Measurements from ENCODE around the gene ANO1. TPM values are rescaled to one million over a fixed set of nuclear protein-coding genes. Genes with fewer than 3 reads are reported as not detected.

The ANO1 gene
- total RNA-seq, 2 donors from 2014 or later = 7.3 to 23.1 TPM

GRCh38 chr11:70205049-70205725 is 127.1 kb downstream of the ANO1 start:
- DNase-seq = no peak
- Histone ChIP-seq H3K4me1 (peaks cover 26% of the 10 kb centered on the region), H3K27ac (no peak overlapping the region), H3K4me3 (no peak overlapping the region), H3K27me3 (no peaks in the 10 kb centered on the region), H3K36me3 (replicated peaks in 1 of 2; ENCODE audit: insufficient read depth in 1 of 2, low read depth in 2 of 2) (peaks cover 3 to 4% of the 10 kb centered on the region in 2 donors), H3K9me3 (no peaks in the 10 kb centered on the region)
- intact Hi-C loops (cut with DNase I) = no loop called here
- 84 to 88% methylated on average over 12 of the region's 12 CpGs for WGBS, 2 donors
- TF ChIP-seq POLR2A (IDR thresholded peaks at IDR 0.05) (no peak), CTCF (IDR thresholded peaks at IDR 0.05) (no peak)
- ATAC-seq = no peak

- 70 to 89% methylated on average over 7 of the region's 7 CpGs for WGBS, 2 donors
- ATAC-seq = no peak
- no peak for TF ChIP-seq CTCF (IDR thresholded peaks at IDR 0.05)
- Histone ChIP-seq H3K9me3 (no peaks in the 10 kb centered on the region), H3K27ac (no peak overlapping the region), H3K36me3 (replicated peaks in 1 of 2; ENCODE audit: insufficient read depth in 1 of 2, low read depth in 2 of 2) (peaks cover 3 to 4% of the 10 kb centered on the region in 2 donors), H3K4me1 (peaks cover 26% of the 10 kb centered on the region), H3K27me3 (no peaks in the 10 kb centered on the region), H3K4me3 (no peak overlapping the region)
- intact Hi-C loops (cut with DNase I) = no loop called here
- no peak for DNase-seq
Measured at GRCh38 chr11:70205766-70206165, 127.6 kb downstream of the ANO1 start.

- Histone ChIP-seq H3K27ac (no peak overlapping the region), H3K9me3 (no peaks in the 10 kb centered on the region), H3K36me3 (replicated peaks in 1 of 2; ENCODE audit: insufficient read depth in 1 of 2, low read depth in 2 of 2) (peaks cover 3 to 4% of the 10 kb centered on the region in 2 donors), H3K4me3 (no peak overlapping the region), H3K27me3 (no peaks in the 10 kb centered on the region), H3K4me1 (peaks cover 26% of the 10 kb centered on the region)
- intact Hi-C loops (cut with DNase I) = no loop called here
- ATAC-seq (no peak), DNase-seq (no peak)
- WGBS, 2 donors = 95% methylated on average over 14 to 22 of the region's 22 CpGs
- no peak for TF ChIP-seq CTCF (IDR thresholded peaks at IDR 0.05)
- TF ChIP-seq POLR2A (IDR thresholded peaks at IDR 0.05) = no peak
Measured at GRCh38 chr11:70206226-70206981, 128.3 kb downstream of the ANO1 start.

GRCh38 chr11:70206982-70207376 is 128.9 kb downstream of the ANO1 start:
- 72 to 77% methylated on average over 5 to 6 of the region's 6 CpGs for WGBS, 2 donors

More at GRCh38 chr11:70206982-70207376, 128.9 kb downstream of the ANO1 start:
- intact Hi-C loops (cut with DNase I) = no loop called here
- peaks cover 3 to 4% of the 10 kb centered on the region in 2 donors for H3K36me3 ChIP-seq (replicated peaks in 1 of 2; ENCODE audit: insufficient read depth in 1 of 2, low read depth in 2 of 2)
- no peaks in the 10 kb centered on the region for H3K9me3 ChIP-seq
- TF ChIP-seq CTCF (IDR thresholded peaks at IDR 0.05) (no peak), POLR2A (IDR thresholded peaks at IDR 0.05) (no peak)
- no peak for DNase-seq
- H3K4me3 ChIP-seq = no peak overlapping the region
- peaks cover 26% of the 10 kb centered on the region for H3K4me1 ChIP-seq
- no peaks in the 10 kb centered on the region for H3K27me3 ChIP-seq
- H3K27ac ChIP-seq = no peak overlapping the region
- ATAC-seq = no peak
